ENCODE results near the gene CYREN. TPM values are rescaled to one million over a fixed set of nuclear protein-coding genes. Genes with fewer than 3 reads are reported as not detected.
A peak's percentile ranks its signal among the peaks of the same experiment; 100 is the strongest.

The CYREN gene
- total and polyA plus RNA-seq, 4 donors: 22.4 to 50.2 (median 39.7) TPM

DNA sequence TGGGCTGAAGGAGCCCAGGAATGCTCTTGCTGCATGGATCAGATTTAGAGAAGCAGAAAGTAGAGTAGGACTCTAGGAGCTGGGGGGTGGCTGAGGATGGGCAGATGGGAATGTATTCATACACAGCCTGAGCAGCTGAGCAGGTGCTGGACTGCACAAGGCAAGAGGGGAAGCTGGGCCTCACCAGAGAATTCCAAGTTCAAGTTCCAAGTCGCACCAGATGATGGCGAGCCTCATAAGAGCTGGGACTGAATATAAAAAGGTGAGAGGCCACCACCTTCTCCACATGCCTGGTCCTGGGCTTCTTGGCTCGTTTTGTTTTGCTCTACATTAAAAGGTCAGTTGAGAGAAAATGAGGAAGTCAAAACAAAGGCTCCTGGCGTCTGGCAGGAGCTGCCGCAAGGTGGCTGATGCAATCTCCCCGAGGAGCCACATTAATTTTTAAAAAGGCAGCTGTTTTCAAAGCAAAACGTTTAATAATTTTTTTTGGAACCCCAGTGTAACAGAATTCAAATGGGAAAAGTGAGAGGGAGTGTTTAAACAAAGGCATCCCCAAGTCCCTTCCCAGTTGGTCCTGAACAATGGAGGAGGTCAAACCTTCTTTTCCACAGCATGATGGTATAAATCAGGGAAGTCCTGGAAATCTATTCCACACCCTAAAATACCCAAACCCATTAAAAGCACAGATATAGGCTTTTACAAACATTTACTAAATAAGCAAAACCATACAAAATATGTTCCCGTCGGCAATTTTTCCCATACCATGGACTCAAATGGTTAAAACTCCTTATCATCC, 9.5 kb downstream of the CYREN start:
- Histone ChIP-seq H3K4me3 (no peak overlapping the region), H3K36me3 (ENCODE audit: control insufficient read depth in 4 of 4, insufficient read depth in 4 of 4, low read length in 4 of 4) (peaks cover 0 to 18% (median 5%) of the 10 kb centered on the region in 4 donors), H3K27ac (ENCODE audit: low read depth in 1 of 2, low read length in 1 of 2) (peak overlapping the region; percentile 54 to 81), H3K27me3 (ENCODE audit: control insufficient read depth in 3 of 3, insufficient read depth in 3 of 3, low read length in 2 of 3) (no peaks in the 10 kb centered on the region), H3K9ac (ENCODE audit: insufficient read depth in 1 of 2, low read length in 2 of 2) (no peak overlapping the region), H3K9me3 (ENCODE audit: control insufficient read depth in 4 of 4, insufficient read depth in 3 of 4, low read length in 3 of 4) (peaks cover 0 to 4% (median 1%) of the 10 kb centered on the region in 4 donors), H3K4me1 (ENCODE audit: control insufficient read depth in 5 of 5, insufficient read depth in 5 of 5, low read length in 5 of 5) (peaks cover 0 to 38% (median 9%) of the 10 kb centered on the region in 5 donors)
- 32 to 50% methylated on average over 9 of the region's 9 CpGs for WGBS, 2 donors
- ATAC-seq (ENCODE audit: insufficient read depth, low FRiP score): no peak
- DNase-seq: no peak
- TF ChIP-seq, protein P1, sequence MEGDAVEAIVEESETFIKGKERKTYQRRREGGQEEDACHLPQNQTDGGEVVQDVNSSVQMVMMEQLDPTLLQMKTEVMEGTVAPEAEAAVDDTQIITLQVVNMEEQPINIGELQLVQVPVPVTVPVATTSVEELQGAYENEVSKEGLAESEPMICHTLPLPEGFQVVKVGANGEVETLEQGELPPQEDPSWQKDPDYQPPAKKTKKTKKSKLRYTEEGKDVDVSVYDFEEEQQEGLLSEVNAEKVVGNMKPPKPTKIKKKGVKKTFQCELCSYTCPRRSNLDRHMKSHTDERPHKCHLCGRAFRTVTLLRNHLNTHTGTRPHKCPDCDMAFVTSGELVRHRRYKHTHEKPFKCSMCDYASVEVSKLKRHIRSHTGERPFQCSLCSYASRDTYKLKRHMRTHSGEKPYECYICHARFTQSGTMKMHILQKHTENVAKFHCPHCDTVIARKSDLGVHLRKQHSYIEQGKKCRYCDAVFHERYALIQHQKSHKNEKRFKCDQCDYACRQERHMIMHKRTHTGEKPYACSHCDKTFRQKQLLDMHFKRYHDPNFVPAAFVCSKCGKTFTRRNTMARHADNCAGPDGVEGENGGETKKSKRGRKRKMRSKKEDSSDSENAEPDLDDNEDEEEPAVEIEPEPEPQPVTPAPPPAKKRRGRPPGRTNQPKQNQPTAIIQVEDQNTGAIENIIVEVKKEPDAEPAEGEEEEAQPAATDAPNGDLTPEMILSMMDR (IDR thresholded peaks at IDR 0.05; ENCODE audit: control extremely low read depth, extremely low read depth): no peak

DNA sequence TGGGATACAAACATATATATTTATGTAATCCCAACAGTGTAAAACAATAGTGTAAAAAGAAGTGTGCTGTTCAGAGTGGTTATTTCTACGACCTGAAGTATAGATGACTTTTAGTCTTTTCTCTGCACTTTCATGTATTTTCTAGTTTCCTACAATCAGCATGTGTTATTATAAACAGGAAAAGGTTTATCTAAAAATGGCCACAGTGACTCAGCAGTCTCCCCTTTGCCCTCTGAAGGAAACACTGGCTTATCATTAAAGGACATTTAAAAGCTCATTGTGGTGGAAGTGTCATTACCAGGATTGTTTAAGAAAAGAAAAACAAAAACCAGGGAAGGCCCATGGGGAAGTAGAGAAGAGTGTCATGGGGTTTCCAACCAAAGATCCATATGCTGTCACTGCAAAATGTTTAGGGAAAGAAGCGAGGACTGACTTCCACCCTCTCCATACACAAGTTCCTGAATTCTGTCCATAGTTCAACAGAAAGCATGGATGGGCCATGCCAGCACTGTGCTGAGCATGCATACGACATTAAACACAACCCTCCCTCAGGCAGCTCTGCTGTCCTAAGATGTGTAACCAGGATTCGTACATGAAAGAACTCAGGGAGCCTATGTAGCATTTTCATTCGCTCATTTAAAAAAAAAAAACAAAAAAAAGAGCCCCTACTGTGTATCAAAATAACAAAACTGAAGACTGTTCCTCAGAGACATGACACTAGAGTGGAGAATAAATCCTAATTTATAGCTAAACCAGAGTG, 10.2 kb downstream of the CYREN start:
- Histone ChIP-seq H3K27me3 (ENCODE audit: control insufficient read depth in 3 of 3, insufficient read depth in 3 of 3, low read length in 2 of 3) (no peaks in the 10 kb centered on the region), H3K9me3 (ENCODE audit: control insufficient read depth in 4 of 4, insufficient read depth in 3 of 4, low read length in 3 of 4) (peaks cover 0 to 4% (median 3%) of the 10 kb centered on the region in 4 donors), H3K36me3 (ENCODE audit: control insufficient read depth in 4 of 4, insufficient read depth in 4 of 4, low read length in 4 of 4) (peaks cover 0 to 11% (median under 1%) of the 10 kb centered on the region in 4 donors), H3K4me1 (ENCODE audit: control insufficient read depth in 5 of 5, insufficient read depth in 5 of 5, low read length in 5 of 5) (peaks cover 0 to 35% (median 9%) of the 10 kb centered on the region in 5 donors), H3K9ac (ENCODE audit: insufficient read depth in 1 of 2, low read length in 2 of 2) (no peak overlapping the region), H3K4me3 (no peak overlapping the region), H3K27ac (ENCODE audit: low read depth in 1 of 2, low read length in 1 of 2) (peak overlapping the region; percentile 73 to 81)
- DNase-seq: peak in 2 of 3 donors; percentile 25 to 52
- 48 to 50% methylated on average over 5 of the region's 5 CpGs for WGBS, 2 donors
- TF ChIP-seq, protein P1 (IDR thresholded peaks at IDR 0.05; ENCODE audit: control extremely low read depth, extremely low read depth): no peak
- peak; percentile 54 for ATAC-seq (ENCODE audit: insufficient read depth, low FRiP score)

DNA sequence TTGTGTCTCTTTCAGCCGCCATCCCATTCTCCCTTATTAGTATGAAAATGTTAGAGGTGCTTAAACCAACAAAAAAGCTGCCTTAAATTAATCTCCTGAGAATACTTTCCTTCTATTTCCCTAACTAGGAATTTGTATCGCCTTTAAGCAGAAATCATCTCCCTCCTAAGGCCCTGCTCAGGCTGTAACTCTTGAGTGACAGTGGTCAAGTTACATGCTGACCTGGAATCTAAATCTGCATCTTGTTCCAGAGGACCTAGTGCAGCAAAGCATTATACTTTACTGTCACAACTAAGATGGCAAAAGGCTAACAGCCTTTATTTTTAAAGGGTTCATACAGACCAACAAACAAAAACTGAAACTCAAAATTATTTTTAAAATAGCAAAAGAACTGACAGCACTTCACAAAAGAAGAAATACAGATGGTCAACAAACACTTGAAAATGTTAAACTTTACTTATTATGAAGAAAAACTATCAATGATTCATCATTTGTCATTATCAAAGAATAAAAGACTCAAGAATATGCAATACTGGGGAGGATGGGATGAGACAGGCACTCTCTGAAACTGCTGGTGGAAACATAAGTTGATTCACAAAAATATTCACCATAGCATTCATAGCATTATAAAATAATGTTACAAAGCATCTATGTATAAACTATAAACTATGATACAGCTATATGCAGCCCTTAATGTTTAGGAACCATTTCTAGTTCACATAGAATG, 11.0 kb downstream of the CYREN start:
- Histone ChIP-seq H3K27me3 (ENCODE audit: control insufficient read depth in 3 of 3, insufficient read depth in 3 of 3, low read length in 2 of 3) (no peaks in the 10 kb centered on the region), H3K9ac (ENCODE audit: insufficient read depth in 1 of 2, low read length in 2 of 2) (no peak overlapping the region), H3K36me3 (ENCODE audit: control insufficient read depth in 4 of 4, insufficient read depth in 4 of 4, low read length in 4 of 4) (peaks cover 0 to 4% (median 0%) of the 10 kb centered on the region in 4 donors), H3K4me3 (no peak overlapping the region), H3K27ac (ENCODE audit: low read depth in 1 of 2, low read length in 1 of 2) (peak overlapping the region in 1 of 2 donors; percentile 81), H3K4me1 (ENCODE audit: control insufficient read depth in 5 of 5, insufficient read depth in 5 of 5, low read length in 5 of 5) (peaks cover 0 to 30% (median 9%) of the 10 kb centered on the region in 5 donors), H3K9me3 (ENCODE audit: control insufficient read depth in 4 of 4, insufficient read depth in 3 of 4, low read length in 3 of 4) (peaks cover 0 to 4% (median 3%) of the 10 kb centered on the region in 4 donors)
- TF ChIP-seq, protein P1 (IDR thresholded peaks at IDR 0.05; ENCODE audit: control extremely low read depth, extremely low read depth): no peak
- 88 to 95% methylated on average over 2 of the region's 2 CpGs for WGBS, 2 donors
- ATAC-seq (ENCODE audit: insufficient read depth, low FRiP score) (no peak), DNase-seq (no peak)

All from lung (tissue), 12 donors.